HG03108 (cell line): ENCODE results near the gene AFF1.
"Not testable (repeated sequence)": the region's sequence is repeated elsewhere in the genome, so short reads cannot be mapped to it uniquely, and the experiment has no call there.

Experiments
- ATAC-seq: cut with Tn5 transposase; IDR thresholded peaks from one replicate; pipeline ENCODE4 v1.9.1; 2021; ENCODE audit warnings: moderate library complexity; ENCODE audit not compliant: unreplicated experiment

The AFF1 gene

GRCh38 chr4:87077914-87078585 is 143.2 kb downstream of the AFF1 start:
- no peak for ATAC-seq

- ATAC-seq = no peak
These were observed 144.2 kb downstream of the AFF1 start for GRCh38 chr4:87078987-87079486.

GRCh38 chr4:87079967-87080366 is 145.2 kb downstream of the AFF1 start:
- ATAC-seq = no peak

- no peak for ATAC-seq
These were observed 145.7 kb downstream of the AFF1 start for GRCh38 chr4:87080462-87080861.

DNA sequence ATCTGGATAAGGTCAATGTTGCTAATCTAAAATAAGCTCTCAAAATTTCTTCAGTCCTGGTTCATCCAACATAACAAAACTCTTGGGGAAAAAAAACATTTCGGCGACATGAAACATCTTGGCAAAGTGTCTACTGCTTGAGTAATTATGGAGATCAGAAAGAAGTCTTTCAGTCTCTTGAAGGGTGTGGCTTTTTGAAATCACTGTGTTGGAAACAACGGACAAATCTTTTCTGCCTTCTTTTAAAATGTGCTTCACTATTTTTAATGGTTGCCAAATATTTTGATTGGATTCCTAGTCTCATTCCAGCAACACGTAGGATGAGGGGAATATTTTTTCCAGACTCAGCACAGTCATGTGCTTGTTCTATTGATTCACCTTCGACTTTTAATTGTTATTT is 147.0 kb downstream of the AFF1 start:
- no peak for ATAC-seq

GRCh38 chr4:87085732-87086131 is 150.9 kb downstream of the AFF1 start:
- not testable (repeated sequence) for ATAC-seq

GRCh38 chr4:87086143-87086805 is 151.5 kb downstream of the AFF1 start:
- no peak for ATAC-seq

GRCh38 chr4:87087015-87087414 is 152.2 kb downstream of the AFF1 start:
- ATAC-seq = no peak

- ATAC-seq = no peak
These were observed 152.6 kb downstream of the AFF1 start for GRCh38 chr4:87087420-87087819.

GRCh38 chr4:87088186-87088585 is 153.4 kb downstream of the AFF1 start:
- ATAC-seq = no peak

DNA sequence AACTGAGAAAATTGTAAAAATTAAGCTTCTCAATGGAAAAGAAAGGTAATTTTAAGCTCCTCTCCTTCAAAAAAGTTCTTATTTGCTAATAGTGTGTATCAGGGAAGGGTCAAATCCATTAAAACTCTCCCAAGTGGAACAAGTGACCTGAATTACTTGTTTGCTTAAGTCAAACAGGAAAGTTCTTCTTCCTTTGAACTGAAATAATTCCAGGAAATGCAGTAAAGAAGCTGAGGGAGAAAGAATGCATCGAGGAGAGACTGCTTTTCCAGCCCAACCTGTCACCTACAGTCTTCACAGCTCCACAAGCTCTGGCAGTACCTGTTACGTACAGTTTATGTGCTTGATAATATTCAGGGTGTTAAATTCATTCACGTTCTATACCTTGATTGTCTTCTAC is 154.6 kb downstream of the AFF1 start:
- no peak for ATAC-seq

DNA sequence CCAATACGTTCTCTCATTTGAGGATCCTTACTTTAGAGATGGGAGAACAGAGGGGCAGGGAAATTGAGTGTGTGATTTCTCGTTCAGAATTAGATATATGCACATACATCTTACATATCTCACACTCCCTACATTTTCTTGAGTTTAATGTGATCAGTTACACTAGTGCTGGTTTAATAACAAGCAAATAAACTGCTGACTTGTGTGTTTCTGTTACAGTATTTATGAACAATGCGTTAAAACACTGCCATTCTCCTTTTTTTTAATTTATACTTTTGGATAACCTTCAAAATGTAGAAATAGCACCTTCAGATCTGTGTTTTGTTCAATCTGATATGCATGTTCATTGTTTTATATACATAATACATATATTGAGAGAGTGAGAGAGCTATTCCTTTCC is 155.5 kb downstream of the AFF1 start:
- no peak for ATAC-seq

DNA sequence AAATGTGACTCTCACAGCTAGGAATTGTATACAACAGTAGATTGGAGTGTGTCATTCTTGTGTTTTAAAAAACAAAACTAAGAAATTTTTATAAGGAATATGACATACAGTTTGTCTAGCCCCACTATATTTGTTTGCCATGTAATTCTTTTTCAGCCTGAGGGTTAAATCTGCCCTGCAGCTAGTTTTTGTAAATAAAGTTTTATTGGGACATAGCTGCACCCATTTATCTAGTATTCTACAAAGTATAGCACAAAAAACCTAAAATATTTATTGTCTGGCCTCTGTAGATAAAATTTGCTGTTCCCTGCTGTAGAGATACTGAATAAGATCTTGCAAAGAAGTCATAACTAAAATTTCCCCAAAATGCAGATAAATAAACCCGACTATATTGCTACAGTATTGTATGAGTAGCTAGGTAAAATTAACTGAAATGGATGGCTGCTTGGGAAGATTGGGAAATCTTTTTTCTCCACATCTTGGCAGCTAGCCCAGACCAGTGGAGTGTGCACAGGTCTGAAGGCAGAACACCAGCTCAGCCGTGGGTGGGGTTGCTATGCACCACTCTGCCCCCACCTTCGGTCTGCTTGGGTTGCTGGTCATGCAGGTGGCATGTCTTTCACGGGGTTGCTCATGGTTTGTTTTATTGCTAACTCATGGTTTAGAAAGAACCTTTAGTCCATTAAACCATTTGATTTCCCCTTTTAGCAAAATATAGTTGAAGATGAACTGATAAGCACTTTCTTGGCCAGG is 157.8 kb downstream of the AFF1 start:
- ATAC-seq = peak; percentile 48

GRCh38 chr4:87093443-87094123 is 158.8 kb downstream of the AFF1 start:
- peak; percentile 58 for ATAC-seq

- ATAC-seq = no peak
These were observed 162.3 kb downstream of the AFF1 start for GRCh38 chr4:87097075-87097474.

- ATAC-seq = no peak
These were observed 165.4 kb downstream of the AFF1 start for GRCh38 chr4:87100168-87100567.

DNA sequence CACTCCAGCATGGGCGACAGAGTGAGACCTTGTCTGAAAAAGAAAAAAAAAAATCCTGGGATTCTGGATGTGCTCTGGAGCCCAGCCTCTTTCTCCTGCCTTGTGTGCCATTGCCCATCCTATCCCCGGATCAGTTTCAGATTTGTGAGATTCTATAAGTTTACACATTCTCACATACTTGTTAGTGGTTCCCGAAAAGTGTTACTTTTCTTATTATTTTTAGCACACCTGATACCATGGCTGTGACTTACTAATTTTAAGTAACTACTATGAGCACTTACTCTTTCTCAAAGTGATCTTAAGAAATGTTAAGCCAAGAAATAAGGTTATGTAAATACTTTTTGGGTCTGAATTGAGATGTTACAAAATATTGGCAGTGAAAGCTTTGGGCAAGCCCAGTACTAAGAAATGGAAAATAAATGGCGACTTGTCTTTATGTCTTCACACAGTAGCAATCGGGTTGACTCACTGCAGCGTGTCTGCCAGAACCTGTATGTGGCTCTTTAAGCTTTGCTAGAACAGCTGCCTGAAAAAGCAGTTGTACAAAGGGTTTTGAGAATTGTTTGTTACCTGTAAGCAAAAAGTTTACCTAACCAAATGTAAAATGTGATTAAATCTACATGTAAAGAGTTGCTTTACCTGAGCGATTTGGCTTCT is 166.9 kb downstream of the AFF1 start:
- ATAC-seq = no peak

DNA sequence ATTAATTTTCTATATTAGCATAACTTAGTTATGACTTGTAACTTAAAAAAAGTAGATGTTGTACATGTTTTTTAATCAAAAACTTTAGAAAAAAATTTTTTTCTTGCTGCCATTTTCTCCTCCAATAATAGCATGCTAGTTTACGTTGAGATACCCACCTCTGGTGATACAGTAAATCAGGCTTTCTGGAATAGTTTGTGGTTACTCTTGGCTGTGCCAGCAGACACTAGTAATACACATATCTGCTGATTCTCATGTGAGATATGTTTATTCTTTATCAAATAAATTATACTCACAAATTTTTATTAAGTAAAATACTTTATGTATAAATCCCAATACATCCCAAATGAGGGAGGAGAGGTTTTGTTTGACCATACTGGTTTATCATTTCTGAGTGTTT is 168.3 kb downstream of the AFF1 start:
- ATAC-seq = no peak

- no peak for ATAC-seq
These were observed 168.9 kb downstream of the AFF1 start for GRCh38 chr4:87103691-87104187.

GRCh38 chr4:87105101-87105845 is 170.5 kb downstream of the AFF1 start:
- ATAC-seq = no peak
